Panc1 (cell line): Measurements from ENCODE around the gene PPIE. TPM values are rescaled to one million over a fixed set of nuclear protein-coding genes. Genes with fewer than 3 reads are reported as not detected.

Experiments
- ATAC-seq: fragments of 200-7000 bp; cut with Tn5 transposase; 2 replicates; pipeline ENCODE4 v1.9.1; 2020; ENCODE audit warnings: mild to moderate bottlenecking, moderate library complexity
- BruUV-seq: library from RNA; stranded (reverse); fragments of 400-500 nt; replicated peaks from 2 replicates; lab custom pipeline; 2021; lab: Mats Ljungman, UMichigan
- CTCF ChIA-PET: fragments of 300-600 bp; sonication (Branson Sonifier 250); formaldehyde crosslinking; loops from one replicate; lab custom pipeline; 2022; ENCODE audit warnings: antibody characterized with exemption; lab: Charles Lee
- POLR2A ChIA-PET: fragments of 300-600 bp; sonication (Branson Sonifier 250); formaldehyde crosslinking; loops from one replicate; lab custom pipeline; 2022; ENCODE audit warnings: antibody characterized with exemption; lab: Charles Lee
- DNase-seq: peaks from one replicate; pipeline ENCODE4 v3.0.0-alpha.2; 2010; ENCODE audit warnings: low read depth, low spot score
- H3K27ac ChIP-seq: 2 replicates; pipeline ENCODE4 v1.5.1; 2011; ENCODE audit warnings: mild to moderate bottlenecking, low read length, inconsistent platforms
- H3K27me3 ChIP-seq: fragments of 200-500 bp; sonication (Bioruptor generic); 2 replicates; pipeline ENCODE4 v1.6.0; 2014; ENCODE audit warnings: low read length, inconsistent platforms; ENCODE audit not compliant: control insufficient read depth, insufficient read depth
- H3K36me3 ChIP-seq: fragments of 200-500 bp; sonication (Bioruptor generic); 2 replicates; pipeline ENCODE4 v1.5.1; 2014; ENCODE audit warnings: inconsistent platforms, mild to moderate bottlenecking, low read length, moderate library complexity; ENCODE audit not compliant: control insufficient read depth, insufficient read depth
- H3K4me1 ChIP-seq: 2 replicates; pipeline ENCODE4 v1.5.1; 2011; ENCODE audit warnings: inconsistent platforms, mild to moderate bottlenecking, low read length, moderate library complexity; ENCODE audit not compliant: control insufficient read depth, insufficient read depth
- H3K4me3 ChIP-seq, 2 experiments: 2 replicates each; pipeline ENCODE4 v1.5.1; 2011 to 2012; ENCODE audit warnings: low read depth in 2 of 2, low read length in 2 of 2, mild to moderate bottlenecking in 2 of 2, inconsistent platforms in 1 of 2, moderate library complexity in 1 of 2
- H3K9me3 ChIP-seq: fragments of 200-500 bp; sonication (Bioruptor generic); 2 replicates; pipeline ENCODE4 v1.5.1; 2014; ENCODE audit warnings: low read depth, mild to moderate bottlenecking, inconsistent platforms, low read length, moderate library complexity; ENCODE audit not compliant: control insufficient read depth, insufficient read depth
- CTCF ChIP-seq: fragments of 450-650 bp; IDR thresholded peaks from 2 replicates; pipeline ENCODE4 v1.5.1; 2017; ENCODE audit warnings: mild to moderate bottlenecking
- POLR2AphosphoS5 ChIP-seq: IDR thresholded peaks from 2 replicates; pipeline ENCODE4 v1.6.1; 2012; ENCODE audit warnings: mild to moderate bottlenecking, low read depth, low read length, moderate library complexity
- REST ChIP-seq, 2 experiments: IDR thresholded peaks; 2 replicates each; pipeline ENCODE4 v1.6.1; 2011 to 2012; ENCODE audit warnings: low read depth in 2 of 2, control low read depth in 1 of 2, low read length in 1 of 2, mild to moderate bottlenecking in 1 of 2, moderate library complexity in 1 of 2; ENCODE audit not compliant: insufficient read depth in 1 of 2
- SIN3A ChIP-seq: IDR thresholded peaks from 2 replicates; pipeline ENCODE4 v1.6.1; 2012; ENCODE audit warnings: low read depth, mild to moderate bottlenecking, low read length, moderate library complexity, borderline replicate concordance; ENCODE audit not compliant: insufficient read depth
- TCF7L2 ChIP-seq: IDR thresholded peaks from 2 replicates; pipeline ENCODE4 v1.6.1; 2011; ENCODE audit warnings: mild to moderate bottlenecking, low read depth, low read length, inconsistent platforms
- in situ Hi-C: cut with HindIII; loops from 2 replicates; pipeline ENCODE4 v1.10.0; 2016; ENCODE audit warnings: low sequenced_read_pairs, low pct_unique_long_range_greater_than_20kb
- intact Hi-C: fragments of 100-400 bp; cut with micrococcal nuclease; formaldehyde crosslinking; loops from one replicate; pipeline ENCODE4 v1.10.0; 2022; ENCODE audit not compliant: unreplicated experiment
- total RNA-seq: library from RNA; stranded (reverse); gene quantifications from one replicate; pipeline ENCODE4 v1.2.1, GENCODE V29; 2021; ENCODE audit not compliant: unreplicated experiment

The PPIE gene
- total RNA-seq, 1 experiment from 2014 or later: 53.0 TPM

GRCh38 chr1:39735731-39736130, 3.0 kb upstream of the PPIE start:
- Histone ChIP-seq H3K4me3 (no peak overlapping the region), H3K36me3 (peaks cover under 1% of the 10 kb centered on the region), H3K9me3 (no peaks in the 10 kb centered on the region), H3K27ac (no peak overlapping the region), H3K27me3 (peaks cover 2% of the 10 kb centered on the region; the same call in 1 of the 2 replicates), H3K4me1 (peaks cover 5% of the 10 kb centered on the region)
- no TSS peak for BruUV-seq
- POLR2A ChIA-PET: no interaction called here
- intact Hi-C loops: no loop called here
- ATAC-seq (no peak), DNase-seq (no peak)
- in situ Hi-C loops: no loop called here
- CTCF ChIA-PET: no interaction called here
- TF ChIP-seq POLR2AphosphoS5 (no peak), CTCF (no peak), SIN3A (no peak), TCF7L2 (no peak), REST (IDR thresholded peaks at IDR 0.05; ENCODE audit: insufficient read depth in 1 of 2, low read depth in 2 of 2, low read length in 1 of 2) (no peak)

GRCh38 chr1:39737546-39738169, 1.0 kb upstream of the PPIE start:
- no peak for DNase-seq
- TF ChIP-seq SIN3A (no peak), TCF7L2 (no peak), POLR2AphosphoS5 (no peak), CTCF (no peak), REST (IDR thresholded peaks at IDR 0.05; ENCODE audit: insufficient read depth in 1 of 2, low read depth in 2 of 2, low read length in 1 of 2) (no peak)
- Histone ChIP-seq H3K4me1 (peaks cover 5% of the 10 kb centered on the region), H3K36me3 (peaks cover 6% of the 10 kb centered on the region), H3K9me3 (no peaks in the 10 kb centered on the region), H3K4me3 (no peak overlapping the region), H3K27ac (no peak overlapping the region; the same call in 1 of the 2 replicates), H3K27me3 (no peaks in the 10 kb centered on the region)
- ATAC-seq: no peak
- ChIA-PET POLR2A (interaction anchor here (0.7 kb wide), 1 partner anchor 50 kb away, joined by 3 read pairs; no protein-coding TSS in a partner anchor), CTCF (no interaction called here)
- in situ Hi-C loops: no loop called here
- BruUV-seq: no TSS peak
- intact Hi-C loops: no loop called here
